ENCODE measurements around the gene CNNM4. TPM values are rescaled to one million over a fixed set of nuclear protein-coding genes. Genes with fewer than 3 reads are reported as not detected.

CNNM4 gene
- 7.5 and 15.6 TPM in 2 replicates for total RNA-seq
- 4.1 TPM for polyA plus RNA-seq (2012)

DNA sequence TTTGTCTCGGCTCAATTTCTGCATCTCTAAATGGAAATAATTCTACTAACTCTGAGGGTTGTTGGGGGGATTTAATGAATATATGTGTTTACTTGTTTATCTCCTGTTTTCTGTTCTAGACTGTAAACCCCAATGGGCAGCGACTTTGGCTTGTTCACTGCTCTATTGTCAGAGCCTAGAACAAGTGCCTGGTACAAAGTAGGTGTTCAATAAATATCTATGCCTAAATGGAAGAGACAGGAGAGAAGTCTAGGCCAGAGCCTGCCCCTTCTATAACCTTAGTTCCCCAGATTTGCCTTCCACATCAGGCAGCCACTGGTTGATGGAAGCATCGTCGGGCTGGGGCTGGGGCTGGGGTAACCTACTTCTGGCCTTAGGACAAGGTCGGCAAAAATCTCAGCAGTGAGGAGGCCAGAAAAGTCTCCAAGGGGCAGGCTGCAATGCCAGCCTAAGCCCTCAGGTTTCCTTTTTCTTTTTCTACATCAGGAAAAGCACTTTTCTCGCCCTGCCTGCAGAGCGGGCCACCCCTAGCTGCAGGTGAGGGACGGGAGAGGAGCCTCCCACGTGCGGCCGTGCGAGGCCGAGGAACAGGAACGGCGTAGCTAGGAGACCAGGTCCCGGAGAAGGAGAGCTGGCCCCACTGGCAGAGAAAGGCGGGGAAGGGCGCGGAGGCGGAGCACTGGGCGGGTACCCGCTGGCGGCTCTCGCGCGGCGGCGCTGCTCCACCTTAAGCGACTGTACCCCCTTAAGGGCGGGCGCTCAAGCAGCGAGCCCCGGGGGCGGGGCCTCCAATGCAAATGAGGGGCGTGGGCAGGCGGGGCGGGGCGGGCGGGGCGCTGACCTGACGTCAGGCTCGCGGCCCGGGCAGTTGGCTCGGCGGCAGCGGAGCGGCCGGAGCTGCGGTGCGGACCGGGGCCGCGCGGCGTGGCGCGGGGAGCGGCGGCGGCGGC, at the start of gene CNNM4:
TSS of gene CNNM4 (plus strand) at position 867 of the 950 bp plus-strand sequence. CDS start 98 bp downstream, outside the sequence.
- peak; percentile 92 for DNase-seq (ENCODE audit: low read depth)

DNA sequence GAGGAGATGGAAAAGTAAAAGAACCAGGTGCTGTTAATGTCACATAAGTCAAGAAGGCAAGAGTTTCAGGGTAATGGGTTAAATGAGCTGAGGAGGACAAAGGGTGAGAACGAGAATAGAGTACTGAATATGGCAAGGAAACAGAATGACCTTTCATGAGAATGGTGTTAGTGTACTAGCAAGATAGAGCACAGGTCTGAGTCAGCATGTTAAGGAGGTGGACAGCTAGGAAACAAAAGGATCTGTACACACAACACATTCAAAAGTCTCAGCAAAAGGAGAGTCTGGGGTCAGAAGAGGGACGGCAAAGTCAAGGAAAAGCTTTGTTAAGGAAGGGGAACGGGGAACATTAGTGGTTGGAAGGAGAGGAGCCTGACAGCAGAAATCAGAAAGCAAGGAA, 49.7 kb upstream of the CNNM4 start:
- no peak for DNase-seq (ENCODE audit: low read depth)

DNA sequence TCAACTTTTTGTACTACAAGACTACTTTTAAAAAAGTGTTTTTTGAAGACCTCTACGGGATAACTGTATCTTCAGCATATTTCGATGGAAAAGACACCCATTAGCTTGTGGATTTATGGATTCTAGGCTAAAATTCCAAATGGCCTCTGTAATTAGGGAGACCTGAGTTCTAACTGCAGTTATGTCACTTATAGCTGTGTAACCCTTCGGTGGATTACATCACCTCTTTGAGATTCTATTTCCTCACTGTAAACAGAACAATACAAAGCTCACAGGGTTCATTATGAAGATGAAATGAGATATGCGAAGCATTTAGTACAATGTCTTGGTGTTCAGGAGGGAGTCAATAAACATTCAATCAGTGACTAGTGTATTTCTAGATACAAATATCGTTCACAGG, 45.0 kb upstream of the CNNM4 start:
- no peak for DNase-seq (ENCODE audit: low read depth)

DNA sequence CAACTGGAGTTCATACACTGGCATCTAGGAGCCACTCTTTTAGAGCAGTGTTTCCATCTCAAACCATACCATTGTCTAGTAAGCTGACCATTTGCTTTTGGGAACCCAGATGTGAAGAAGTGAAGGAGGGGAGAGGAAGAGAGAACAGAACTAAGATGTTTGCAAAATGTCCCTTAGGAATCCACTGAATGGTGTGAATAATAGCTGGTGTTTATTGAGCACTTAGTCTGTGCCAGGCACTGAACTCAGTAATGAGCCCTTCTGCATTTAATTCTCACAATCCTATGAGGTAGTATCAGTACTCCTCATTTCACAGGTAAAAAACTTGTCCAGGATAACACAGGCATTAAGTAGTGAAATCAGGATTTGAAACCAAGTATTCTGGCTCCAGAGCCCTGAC, 44.3 kb upstream of the CNNM4 start:
- DNase-seq (ENCODE audit: low read depth): no peak

DNA sequence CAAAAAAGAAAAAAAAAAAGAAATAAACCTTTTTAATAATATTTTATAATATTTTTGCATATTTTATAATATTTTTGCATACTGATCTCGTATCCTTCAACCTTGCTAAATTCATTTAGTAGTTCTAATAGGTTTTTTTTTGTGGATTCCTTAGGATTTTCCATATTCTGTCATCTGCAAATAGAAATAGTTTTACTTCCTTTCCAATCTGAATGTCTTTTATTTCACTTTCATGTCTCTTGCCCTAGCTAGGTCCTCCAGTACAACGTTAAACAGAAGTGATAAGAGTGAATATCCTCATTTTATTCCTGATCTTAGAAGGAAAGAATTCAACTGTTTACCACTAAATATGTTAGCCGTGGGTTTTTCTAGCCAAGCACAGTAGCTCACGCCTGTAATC, 34.6 kb upstream of the CNNM4 start:
- DNase-seq (ENCODE audit: low read depth): no peak

DNA sequence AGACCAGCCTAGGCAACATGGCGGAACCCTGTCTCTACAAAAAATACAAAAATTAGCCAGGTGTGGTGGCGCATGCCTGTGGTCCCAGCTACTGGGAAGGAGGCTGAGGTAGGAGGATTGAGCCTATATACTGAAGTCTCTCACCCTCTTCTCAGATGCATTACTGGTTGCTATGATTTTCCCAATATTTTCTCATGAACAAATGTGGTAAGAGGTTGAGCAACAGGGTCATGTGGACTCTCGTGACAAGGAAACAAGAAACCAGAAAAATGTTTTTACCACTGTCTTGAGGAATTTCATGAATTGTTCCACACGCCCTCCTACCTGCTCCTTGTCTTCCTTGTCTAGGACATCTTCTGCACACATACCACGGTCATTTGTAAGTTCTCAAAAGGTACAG, 33.3 kb upstream of the CNNM4 start:
- DNase-seq (ENCODE audit: low read depth): peak; percentile 12

DNA sequence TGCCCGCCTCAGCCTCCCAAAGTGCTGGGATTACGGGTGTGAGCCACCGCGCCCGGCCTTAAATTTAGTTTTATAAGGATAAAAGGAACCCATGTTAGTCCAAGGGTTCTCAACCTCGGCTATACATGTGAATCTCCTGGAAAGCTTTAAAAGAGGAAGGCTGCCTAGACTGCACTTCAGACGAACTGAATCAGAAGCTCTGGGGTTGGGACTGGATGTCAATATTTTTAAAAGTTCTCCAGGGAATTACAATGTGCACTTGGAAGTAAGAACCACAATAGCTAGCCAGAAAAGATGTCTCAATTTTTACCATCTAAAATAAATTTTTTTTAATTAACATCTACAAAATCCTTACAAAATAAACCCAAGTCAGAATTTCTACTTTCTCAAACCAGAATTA, 31.0 kb upstream of the CNNM4 start:
- DNase-seq (ENCODE audit: low read depth): no peak

DNA sequence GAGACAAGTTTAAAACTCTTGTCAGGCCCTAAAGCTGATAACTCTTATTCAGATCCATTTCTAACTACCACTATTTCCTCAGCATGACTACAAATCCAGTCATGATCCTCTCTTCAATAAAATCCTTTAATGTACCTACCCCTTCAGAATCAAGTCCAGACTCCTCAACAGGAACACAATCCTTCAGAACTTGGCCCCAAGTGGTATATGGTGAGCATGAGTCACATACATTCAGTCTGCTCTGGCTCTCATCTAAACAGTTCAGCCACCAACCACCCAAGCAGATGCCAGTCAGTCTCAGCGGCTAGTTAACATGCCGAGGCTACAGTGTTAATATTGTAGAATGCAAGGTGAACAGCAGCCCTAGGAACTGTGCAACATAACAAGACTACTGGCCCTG, 30.5 kb upstream of the CNNM4 start:
- peak; percentile 3 for DNase-seq (ENCODE audit: low read depth)

DNA sequence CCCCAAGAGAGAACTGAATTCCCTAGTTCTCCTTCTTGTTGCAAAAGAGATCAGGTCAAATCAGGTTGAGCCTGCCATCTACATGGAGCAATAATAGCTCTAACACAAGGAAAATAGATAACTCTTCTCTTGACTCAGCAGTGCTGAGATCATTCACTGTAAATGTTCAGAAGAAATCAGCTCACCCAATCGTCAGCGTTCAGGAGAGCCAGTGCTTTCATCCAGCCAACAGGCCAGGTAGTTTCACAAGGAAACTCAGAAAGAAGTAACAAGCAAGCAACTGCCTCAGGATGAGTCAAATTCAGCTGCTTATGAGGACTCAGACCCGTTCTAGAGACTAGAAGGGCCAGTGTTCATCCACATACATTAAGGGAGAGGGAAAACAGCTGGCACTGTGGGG, 26.8 kb upstream of the CNNM4 start:
- DNase-seq (ENCODE audit: low read depth): no peak

DNA sequence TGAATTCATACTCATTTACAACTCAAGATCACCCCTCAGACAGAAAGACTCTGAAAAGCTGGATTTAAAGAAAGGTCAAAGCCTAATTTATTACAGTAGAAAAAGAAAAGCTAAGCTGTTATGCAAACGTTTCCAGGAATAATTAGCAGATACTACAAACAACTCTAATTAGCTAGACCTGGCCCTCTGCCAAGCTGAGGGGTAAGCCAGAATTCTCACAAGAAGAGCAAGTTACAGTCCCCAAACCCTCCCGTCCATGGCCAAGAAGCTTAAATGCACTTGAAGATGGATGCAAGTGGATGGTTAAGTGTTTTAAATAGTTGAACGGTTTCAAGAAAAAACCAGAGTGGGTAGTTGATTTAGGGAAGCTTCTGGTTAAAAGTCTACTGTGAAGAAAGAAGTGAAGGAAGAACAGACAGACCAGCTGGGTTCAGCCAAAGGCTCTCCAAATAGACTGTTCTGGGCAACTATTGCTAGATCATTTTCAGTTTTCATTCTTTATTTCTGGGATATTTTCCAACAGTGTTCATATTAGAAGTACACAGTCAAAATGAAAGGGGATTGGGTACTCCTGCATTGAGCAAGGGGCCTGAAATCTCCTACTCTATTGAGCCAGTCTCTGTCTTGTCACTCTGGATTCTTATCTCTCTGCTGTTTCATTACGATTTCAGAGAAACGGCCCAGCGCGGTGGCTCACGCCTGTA, 25.7 kb upstream of the CNNM4 start:
- no peak for DNase-seq (ENCODE audit: low read depth)

DNA sequence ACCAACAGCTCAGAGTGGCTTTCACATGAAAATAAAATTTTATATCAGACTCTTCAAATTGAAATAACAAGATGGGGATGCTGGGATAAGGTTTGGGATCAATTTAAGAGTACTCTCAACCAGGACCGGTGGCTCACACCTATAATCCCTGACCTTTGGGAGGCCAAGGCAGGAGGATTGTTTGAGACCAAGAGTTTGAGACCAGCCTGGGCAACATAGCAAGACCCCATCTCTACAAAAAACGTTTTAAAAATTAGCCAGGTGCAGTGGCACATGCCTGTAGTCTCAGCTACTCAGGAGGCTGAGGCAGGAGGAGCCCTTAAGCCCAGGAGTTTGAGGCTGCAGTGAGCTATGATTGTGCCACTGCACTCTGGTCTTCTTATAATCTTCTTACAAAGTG, 23.5 kb upstream of the CNNM4 start:
- no peak for DNase-seq (ENCODE audit: low read depth)

DNA sequence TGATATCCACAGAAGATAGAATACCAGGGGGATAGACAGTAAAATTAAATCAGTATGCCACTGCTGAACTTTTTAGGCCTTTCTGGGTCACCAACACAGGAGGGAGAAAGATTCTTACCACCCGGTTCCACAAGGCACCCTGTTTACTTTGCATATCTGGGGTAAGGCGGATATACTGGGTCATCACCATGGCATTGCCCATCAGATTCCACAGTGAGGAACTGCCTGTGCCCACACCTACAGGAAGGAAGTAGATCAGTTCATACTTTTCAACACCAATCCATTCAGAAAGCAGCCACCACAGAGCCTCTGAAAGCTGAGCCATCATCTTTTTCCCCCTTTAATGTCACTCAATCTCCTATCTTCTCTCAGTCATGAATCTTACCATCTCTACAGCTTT, 22.9 kb upstream of the CNNM4 start:
- DNase-seq (ENCODE audit: low read depth): no peak

DNA sequence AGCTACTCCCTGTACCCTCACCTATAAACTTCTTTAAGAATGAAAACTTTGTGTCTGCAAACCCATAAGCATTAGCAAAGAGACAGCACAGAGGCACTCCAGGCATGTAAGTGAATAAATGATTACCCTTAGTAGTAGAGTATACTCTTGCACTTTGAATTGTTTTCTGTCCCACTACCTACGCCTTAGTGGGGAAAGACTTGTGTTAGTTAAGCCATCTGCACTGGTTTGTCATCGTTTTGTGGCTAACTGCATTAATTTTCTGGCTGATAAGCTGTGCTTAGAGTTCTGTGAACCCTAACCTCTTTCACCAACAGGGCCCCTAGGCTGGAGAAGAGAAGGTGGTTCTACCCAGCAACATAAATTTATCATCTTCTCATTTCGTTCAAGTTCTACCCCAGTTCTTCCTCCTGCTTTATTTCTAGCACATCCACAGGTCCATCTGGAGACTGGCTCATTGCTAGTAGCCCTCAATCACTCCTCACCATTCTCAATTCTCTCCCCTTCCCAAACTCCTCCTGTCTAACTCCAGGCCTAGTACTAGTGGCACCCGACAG, 21.5 kb upstream of the CNNM4 start:
- DNase-seq (ENCODE audit: low read depth): peak; percentile 9

DNA sequence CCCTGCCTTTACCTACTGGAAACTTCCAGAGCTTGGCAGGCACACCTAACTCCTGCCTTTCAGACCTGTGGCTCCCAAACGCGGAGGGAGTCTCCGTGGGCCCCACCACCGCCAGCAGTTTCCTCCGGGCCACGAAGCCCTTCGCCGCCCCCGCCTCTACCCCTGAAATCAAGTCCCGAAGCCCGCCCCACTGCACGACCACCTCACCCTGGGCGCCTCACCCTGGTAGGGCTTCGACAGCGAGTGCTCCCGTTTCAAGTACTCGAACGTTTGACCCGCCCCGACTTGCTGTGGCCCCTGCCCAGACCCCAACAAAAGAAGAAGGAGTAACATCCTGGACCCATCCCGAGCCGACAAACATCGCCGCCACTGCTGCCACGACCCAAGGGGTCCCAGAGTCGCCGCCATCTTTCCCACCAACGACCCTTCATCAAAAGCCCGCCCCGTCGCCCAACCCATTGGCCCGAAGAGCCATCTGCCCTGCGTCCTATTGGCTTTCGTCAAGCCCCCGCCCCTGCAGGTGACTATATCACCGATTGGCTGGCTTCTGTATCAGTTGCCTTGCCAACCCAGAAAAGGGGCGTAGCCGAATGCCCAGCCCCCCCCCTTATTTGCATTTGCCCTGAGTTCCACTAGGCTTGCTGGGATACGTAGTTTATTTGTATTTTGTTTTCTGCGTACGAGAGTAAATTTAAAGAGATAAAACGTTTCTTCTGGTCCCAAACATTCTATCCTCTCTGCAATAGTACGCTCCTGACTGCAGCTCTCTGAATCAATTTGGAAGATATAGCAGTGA, 20.9 kb upstream of the CNNM4 start, which contains the start of gene LMAN2L:
TSS of gene LMAN2L (minus strand) at position 432 of the 796 bp plus-strand sequence. CDS start at position 408, 24 bp downstream.
- peak; percentile 98 for DNase-seq (ENCODE audit: low read depth)

DNA sequence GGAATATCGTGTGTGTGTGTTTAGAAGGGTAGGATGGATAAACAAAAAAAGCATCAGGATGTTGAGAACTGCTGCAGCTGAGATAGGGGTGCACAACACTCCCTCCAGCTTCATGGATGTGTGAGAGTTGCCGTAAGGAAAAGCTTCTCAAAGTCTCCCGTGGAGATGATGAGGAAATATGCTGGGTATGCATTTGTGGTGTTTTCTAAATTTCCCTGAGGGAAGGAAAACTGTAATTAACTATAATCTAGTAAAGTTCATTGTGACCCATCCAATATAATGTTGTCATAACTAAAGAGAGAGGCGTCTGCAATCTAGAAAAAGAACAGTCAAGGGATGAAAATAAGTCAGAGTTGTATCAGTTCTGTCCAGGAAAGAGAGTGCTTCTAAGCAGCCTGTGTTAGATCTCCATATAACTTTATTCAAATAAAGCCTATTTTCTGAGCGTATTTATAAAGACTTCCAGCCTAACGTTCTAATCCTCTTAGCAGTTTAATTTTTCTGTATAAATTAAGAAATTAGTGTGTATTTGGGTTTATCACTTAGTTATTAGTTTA, 13.6 kb upstream of the CNNM4 start:
- no peak for DNase-seq (ENCODE audit: low read depth)

DNA sequence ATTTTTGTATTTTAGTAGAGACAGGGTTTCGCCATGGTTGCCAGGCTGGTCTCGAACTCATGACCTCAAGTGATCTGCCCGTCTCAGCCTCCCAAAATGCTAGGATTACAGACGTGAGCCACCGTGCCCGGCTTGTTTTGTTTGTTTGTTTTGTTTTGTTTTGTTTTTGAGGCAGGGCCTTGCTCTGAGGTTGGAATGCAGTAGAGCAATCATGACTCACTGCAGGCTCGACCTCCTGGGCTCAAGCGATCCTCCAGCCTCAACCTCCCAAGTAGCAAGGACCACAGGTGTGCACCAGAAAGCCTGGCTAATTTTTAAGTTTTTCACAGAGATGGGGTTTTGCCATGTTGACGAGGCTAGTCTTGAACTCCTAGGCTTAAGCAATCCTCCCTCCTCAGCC, 8.9 kb upstream of the CNNM4 start:
- no peak for DNase-seq (ENCODE audit: low read depth)

DNA sequence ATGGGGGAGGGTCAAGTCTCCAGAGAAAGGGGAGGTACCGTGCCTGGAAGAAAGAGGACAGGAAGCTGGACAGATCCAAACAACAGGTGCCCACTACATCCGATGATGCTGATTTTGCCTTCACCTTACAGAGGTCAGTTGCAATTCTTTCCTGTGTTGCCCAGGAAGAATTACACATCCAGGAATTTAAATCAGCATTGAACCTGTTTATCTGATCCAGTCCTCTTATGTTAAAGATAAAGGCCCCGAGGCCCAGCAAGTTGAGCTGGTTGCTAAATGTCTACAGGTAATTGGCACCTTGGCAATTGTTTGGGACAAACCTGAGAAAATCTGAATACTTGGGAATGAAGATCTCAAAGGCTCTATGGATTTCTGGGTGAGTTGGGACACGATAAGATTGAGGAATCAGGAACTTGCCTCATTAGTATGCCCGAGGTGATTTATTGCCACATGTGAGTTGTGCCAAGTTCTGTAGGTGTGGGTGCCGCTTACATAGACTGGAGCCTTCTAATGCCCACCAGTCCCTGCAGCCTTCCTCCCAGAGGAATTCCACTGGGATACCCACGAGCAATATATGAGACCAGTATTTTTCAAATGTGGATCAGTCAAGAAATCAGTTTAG, 6.9 kb upstream of the CNNM4 start:
- no peak for DNase-seq (ENCODE audit: low read depth)

DNA sequence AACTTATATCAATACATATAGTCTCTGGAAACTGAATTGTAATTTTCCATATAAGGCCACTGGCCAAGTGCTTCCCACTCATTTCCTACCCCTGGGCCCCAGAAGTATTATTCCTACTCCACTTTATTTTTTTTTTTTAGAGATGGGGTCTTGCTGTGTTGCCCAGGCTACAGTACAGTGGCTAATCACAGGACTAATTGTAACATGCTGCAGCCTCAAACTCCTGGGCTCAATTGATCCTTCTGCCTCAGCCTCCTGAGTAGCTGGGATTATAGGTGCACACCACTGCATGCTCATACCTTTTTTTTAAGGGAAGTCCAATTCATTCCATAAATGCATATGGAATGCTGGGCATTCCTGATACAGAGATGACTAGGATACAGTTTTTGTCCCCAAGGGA, 6.4 kb upstream of the CNNM4 start:
- no peak for DNase-seq (ENCODE audit: low read depth)

DNA sequence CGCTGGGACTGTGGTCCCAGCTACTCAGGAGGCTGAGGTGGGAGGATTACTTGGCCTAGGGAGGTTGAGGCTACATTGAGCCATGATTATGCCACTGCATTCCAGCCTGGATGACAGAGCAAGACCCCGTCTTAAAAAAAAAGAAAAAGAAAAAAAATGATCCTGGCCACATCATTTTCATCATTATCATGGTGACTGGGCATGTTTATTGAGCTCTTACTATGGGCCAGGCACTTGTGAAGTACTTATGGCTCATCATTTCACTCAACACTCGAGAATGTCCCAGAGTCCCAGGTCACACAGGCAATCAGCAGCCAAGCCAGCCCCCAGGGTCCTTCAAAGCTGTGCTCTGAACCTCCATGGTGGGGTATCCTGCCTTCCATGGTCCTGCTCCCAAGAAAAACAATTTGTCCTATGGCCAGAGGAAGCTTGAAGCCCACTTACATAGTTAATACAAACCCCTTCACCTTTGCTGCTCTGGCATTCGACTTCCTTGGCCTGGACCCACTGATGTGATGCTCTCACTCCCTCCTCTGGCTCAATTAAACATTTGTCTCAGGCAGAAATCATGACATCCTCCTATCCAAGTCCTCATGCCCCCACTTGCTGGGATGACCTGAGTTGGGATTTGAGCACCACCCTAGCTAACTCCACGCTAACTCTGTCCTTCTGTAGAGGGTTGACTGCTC, 3.8 kb upstream of the CNNM4 start:
- no peak for DNase-seq (ENCODE audit: low read depth)

DNA sequence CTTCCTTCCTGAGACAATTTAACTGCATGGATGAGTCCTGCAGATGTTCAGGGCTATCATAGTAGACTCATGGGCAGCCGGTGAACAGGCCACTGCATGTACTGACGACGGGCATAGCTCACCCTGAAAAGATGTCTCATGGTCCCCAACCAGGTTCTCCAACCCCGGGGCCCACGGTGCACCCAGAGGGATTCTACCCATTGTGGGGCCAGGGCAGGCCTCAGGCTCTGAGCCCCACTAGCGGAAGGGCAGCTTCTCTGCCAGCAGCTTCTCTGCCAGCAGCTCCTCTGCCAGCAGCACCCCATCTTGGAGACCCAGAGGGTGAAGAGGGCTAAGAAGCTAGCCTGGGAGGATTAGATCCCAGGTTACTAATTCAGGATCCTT, 3.2 kb upstream of the CNNM4 start:
- no peak for DNase-seq (ENCODE audit: low read depth)

Data from myocyte (in vitro differentiated cells).